ENCODE results near the gene ZFYVE1. TPM values are rescaled to one million over a fixed set of nuclear protein-coding genes. Genes with fewer than 3 reads are reported as not detected.

ZFYVE1 gene
- total RNA-seq, 4 donors from 2014 or later, result 18.3 to 31.6 (median 27.7) TPM

- TF ChIP-seq CTCF (IDR thresholded peaks at IDR 0.05; ENCODE audit: low read depth), result no peak
Observed at GRCh38 chr14:72928872-72929271, 98.0 kb downstream of the ZFYVE1 start.

GRCh38 chr14:72926292-72927028 lies 100.4 kb downstream of the ZFYVE1 start, which contains the start of gene DCAF4:
DCAF4 (plus strand) TSS chr14:72926464; CDS start chr14:72937979, 11,515 bp downstream.
- TF ChIP-seq CTCF (IDR thresholded peaks at IDR 0.05; ENCODE audit: low read depth), result no peak

- TF ChIP-seq CTCF (IDR thresholded peaks at IDR 0.05; ENCODE audit: low read depth), result no peak
Observed at GRCh38 chr14:72925815-72926291, 101.1 kb downstream of the ZFYVE1 start.

- no peak for TF ChIP-seq CTCF (IDR thresholded peaks at IDR 0.05; ENCODE audit: low read depth)
Observed at GRCh38 chr14:72925171-72925759, 101.6 kb downstream of the ZFYVE1 start.

- no peak for TF ChIP-seq CTCF (IDR thresholded peaks at IDR 0.05; ENCODE audit: low read depth)
Observed at GRCh38 chr14:72924337-72924736, 102.6 kb downstream of the ZFYVE1 start.

- TF ChIP-seq CTCF (IDR thresholded peaks at IDR 0.05; ENCODE audit: low read depth), result no peak
Observed at GRCh38 chr14:72921396-72921795, 105.5 kb downstream of the ZFYVE1 start.

GRCh38 chr14:72920008-72920407 lies 106.9 kb downstream of the ZFYVE1 start:
- no peak for TF ChIP-seq CTCF (IDR thresholded peaks at IDR 0.05; ENCODE audit: low read depth)

Measured in subcutaneous adipose tissue (tissue), 4 donors.